GM18505 (cell line): ENCODE data around the gene TMEM184A.
"Not testable (repeated sequence)": the region's sequence is repeated elsewhere in the genome, so short reads cannot be mapped to it uniquely, and the experiment has no call there.

ENCODE experiments used
- ATAC-seq: cut with Tn5 transposase; IDR thresholded peaks from one replicate; pipeline ENCODE4 v1.9.1; 2021; ENCODE audit not compliant: unreplicated experiment
- POLR2A ChIP-seq: IDR thresholded peaks from 4 replicates; pipeline ENCODE4 v1.6.1; 2011; ENCODE audit warnings: borderline replicate concordance; ENCODE audit not compliant: insufficient read depth, insufficient read length; ENCODE audit errors: extremely low read depth

TMEM184A gene

DNA sequence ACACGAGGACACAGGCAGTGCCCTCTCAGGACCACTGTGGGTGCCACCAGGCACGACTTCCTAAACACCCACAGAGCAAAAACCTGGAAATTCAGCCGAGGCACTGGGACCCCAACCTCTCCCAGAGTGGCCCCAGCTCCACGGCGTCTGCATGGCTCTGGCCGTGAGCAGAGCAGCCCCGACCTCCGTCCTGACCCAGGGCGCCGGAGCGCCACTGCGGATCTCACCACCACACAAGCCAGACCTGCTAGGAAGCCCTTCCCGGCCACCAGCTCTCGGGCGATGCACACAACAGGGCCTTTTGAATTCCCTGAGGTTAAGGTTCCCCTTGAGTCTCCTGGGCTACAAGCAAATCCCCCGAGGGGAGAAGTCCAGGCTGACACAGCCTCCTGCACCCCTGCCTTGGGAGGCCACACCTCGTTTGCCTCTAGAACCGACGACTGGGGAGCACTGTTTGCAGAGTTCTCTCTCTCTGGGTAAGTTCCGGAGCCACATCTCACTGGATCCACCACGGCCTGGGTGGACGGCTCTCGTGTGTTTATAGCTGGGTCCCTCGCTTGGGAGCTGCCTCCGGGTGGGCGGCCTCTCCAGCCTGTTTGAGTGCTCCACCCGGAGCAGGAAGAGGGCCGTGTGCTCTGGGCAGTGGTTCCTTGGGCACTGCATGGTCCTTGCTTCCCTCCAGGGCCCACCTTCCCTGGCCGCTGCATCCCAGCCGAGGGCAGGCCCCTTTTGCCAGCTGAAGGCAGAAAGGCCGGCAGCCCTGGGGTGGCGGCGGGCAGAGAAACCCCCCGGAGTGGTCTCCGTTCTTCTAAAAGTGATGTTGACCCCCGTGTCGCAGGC, 29.4 kb upstream of the TMEM184A start:
- TF ChIP-seq POLR2A = no peak
- no peak for ATAC-seq

DNA sequence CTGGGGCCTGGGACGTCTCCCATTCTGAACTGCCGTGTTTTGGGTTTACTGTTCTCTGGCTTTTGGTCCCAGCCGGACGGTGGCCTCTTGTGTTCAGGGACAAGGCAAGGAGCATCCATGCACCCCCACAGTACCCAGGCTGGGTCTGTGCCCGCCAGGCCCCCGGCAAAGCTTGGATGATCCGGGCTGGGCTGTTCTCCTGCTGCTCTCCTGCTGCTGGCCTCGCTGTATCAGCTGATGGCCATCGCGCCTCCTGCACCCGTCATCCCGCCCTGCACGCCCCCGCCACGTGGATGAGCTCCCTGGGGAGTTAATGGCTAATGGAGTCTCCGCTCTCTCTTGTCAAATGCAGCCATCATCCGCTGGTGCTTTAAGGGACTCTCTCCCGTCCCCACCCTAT, 28.7 kb upstream of the TMEM184A start:
- no peak for TF ChIP-seq POLR2A

DNA sequence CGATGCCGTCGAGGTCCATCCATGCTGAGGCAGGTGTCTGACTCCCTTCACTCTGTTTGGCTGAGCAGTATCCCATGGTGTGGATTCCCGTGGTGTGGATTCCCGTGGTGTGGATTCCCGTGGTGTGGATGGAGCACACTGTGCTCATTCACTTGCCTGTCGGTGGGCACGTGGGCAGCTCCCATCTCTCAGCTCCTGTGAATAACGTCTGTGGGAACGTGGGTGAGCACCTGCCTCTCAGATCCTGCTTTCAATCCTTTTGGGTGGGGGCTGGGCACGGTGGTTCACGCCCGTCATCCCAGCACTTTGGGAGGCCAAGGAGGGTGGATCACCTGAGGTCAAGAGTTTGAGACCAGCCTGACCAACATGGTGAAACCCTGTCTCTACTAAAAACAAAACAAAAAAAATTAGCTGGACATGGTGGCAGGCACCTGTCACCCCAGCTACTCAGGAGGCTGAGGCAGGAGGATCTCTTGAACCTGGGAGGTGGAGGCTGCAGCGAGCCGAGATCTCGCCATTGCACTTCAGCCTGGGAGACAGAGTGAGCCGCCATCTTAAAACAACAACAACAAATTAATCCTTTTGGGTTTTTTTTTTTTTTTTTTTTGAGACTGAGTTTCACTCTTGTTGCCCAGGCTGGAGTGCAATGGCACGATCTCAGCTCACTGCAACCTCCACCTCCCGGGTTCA, 27.4 kb upstream of the TMEM184A start:
- ATAC-seq = not testable (repeated sequence)

More for the DNA sequence above, 28.7 kb upstream of the TMEM184A start:
- ATAC-seq = no peak

DNA sequence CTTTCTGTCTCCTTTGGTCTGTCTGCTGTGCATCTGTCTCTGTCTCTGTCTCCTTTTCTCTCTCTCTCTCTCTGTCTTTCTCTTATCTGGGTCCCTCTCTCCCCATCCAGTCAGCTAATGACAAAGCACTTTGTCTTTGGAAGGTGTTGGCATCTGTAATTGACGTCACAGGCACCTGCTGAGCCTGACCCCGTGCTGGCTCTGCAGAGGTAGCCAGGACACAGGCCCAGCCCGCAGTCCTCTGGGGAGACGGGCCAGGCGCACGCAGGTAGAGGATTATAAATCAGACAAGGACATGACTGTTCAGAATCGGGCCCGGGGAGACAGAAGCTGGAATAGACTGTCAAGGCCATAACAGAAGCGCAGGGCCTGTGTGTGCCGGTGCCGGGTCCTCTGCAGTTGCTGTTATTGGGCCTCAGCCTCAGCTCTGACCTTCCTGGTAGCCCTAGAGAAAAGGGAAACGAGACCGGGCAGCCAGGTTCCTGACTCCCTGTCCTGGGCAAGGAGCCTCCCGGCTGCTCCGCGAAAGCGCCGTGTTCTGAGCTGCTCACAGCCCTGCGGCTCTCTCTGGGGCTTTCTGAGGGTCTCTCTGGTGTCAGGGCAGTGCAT, 24.5 kb upstream of the TMEM184A start:
- no peak for ATAC-seq

DNA sequence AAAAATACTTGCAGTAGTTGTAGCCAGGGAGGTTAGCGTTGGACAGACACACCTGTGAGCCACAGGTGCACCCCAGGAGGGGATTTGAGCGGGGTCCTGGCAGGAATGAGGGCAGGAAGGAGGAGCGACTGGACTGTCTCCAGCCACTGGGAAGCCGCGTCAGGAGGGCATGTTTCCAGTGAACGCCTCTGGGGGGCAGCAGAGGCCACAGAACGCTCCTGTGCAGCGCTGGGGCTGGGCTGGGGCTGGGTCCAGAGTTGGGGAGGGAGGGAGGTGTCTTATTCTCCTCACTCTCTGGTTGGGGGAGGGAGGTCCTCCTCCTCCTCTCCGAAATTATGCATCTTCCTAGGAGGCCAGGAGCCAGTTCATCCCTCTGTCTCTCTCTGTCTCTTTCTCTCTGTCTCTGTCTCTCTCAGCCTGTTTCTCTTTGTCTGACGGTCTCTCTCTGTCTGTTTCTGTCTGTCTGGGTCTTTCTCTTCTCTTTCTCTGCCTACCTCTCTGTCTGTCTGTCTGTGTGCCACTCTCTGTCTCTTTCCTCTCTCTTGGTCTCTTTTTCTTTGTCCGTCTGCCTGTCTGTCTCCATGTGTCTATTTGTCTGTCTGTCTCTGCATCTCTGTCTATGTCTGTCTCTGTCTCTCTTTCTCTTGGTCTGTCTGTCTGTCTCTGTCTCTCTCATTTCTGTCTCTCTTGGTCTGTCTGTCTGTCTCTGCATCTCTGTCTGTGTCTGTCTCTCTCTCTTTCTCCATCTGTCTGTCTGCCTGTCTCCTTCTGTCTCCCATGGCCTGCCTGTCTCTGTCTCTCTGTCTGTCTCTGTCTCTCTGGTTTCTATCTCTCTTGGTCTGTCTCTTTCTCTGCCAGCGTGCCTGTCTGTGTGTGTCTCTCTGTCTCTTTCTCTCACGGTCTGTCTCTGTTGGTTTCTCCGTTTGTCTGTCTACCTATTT, 23.7 kb upstream of the TMEM184A start:
- ATAC-seq = peak; percentile 59
- no peak for TF ChIP-seq POLR2A

More for the DNA sequence above, 24.5 kb upstream of the TMEM184A start:
- no peak for TF ChIP-seq POLR2A

DNA sequence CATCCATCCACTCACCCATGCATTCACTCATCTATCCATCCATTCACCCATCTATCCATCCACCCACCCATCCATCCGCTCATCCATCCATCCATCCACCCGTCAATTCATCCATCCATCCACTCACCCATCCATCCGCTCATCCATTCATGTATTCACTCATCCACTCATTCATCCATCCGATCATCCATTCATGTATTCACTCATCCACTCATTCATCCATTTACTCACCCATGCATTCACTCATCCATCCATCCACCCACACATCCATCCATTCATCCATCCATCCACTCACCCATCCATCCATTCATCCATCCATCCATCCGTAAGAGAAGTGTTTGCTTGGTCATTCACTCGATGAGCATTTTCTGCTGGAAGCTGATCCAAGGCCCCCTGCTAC, 22.5 kb upstream of the TMEM184A start:
- TF ChIP-seq POLR2A = no peak
- ATAC-seq = no peak

DNA sequence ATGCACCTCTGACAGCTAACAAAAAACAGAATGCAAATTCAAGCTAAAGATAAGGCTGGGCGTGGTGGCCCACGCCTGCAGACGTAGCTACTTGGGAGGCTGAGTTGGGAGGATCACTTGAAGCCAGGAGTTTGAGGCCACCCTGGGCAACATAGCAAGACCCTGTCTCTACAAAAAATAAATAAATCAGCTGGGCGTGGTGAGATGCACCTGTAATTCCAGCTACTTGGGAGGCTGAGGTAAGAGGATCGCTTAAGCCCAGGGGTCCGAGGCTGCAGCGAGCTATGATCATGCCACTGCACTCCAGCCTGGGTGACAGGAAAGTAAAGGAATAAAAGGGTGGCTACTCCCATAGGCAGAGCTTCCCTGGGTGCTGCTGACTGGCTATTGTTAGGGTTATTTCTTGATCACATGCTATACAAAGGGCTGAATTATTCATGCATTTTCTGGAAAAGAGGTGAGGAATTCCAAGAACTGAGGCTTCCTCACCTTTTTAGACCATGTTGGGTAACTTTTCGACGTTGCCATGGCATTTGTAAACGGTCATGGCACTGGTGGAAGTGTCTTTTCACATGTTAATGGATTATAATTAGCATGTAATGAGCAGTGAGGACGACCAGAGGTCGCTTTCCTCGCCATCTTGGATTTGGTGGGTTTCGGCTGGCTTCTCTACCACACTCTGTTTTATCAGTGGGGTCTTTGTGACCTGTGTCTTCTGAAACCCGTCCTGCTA, 20.7 kb upstream of the TMEM184A start:
- TF ChIP-seq POLR2A = no peak
- ATAC-seq = no peak

DNA sequence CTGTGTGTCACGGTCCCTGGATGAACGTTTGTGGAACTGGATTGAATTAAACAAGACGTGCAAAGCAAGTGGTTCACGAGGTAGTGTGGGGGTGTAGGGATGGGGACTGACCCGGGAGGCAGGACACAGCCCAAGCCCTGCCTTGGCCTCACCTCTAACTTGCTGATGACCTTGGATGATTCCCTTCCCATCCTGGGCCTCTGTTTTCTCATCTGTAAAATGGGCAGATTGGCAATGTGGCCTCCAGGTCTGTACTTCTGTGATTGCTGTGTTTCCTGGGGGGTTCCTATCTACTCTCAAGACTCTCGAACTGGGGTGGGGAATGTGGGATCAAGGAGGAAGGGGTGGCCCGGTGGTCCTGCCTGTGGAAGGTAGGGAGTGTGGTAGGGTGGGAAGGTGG, 19.8 kb upstream of the TMEM184A start:
- ATAC-seq = no peak
- no peak for TF ChIP-seq POLR2A

DNA sequence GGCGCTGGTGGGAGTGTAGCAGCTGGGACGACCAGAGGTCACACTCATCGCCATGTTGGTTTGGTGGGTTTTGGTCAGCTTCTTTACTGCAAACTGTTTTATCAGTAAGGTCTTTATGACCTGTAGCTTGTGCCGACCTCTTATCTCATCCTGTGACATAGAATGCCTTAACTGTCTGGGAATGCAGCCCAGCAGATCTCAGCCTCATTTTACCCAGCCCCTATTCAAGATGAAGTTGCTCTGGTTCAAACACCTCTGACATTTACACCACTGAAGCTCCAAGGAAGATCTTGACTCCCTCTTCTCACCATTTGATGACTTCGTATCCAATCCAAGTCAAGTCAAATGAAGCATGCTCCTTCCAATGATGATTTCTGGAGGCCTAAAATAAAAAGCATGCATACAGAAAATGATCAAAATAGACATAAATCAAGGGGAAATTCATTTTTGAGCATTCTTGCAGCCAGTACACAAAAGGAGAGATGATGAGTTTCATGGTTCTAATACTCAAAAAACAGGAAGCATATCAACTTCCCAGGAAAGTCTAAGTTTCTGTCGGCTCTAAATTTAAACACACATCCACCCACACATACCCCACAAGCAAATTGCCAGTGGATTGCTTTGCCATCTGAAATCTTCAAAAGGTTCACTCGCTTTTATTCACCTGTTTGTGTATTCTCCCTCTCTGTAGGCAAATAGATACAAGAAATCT, 16.3 kb upstream of the TMEM184A start:
- no peak for TF ChIP-seq POLR2A
- no peak for ATAC-seq

DNA sequence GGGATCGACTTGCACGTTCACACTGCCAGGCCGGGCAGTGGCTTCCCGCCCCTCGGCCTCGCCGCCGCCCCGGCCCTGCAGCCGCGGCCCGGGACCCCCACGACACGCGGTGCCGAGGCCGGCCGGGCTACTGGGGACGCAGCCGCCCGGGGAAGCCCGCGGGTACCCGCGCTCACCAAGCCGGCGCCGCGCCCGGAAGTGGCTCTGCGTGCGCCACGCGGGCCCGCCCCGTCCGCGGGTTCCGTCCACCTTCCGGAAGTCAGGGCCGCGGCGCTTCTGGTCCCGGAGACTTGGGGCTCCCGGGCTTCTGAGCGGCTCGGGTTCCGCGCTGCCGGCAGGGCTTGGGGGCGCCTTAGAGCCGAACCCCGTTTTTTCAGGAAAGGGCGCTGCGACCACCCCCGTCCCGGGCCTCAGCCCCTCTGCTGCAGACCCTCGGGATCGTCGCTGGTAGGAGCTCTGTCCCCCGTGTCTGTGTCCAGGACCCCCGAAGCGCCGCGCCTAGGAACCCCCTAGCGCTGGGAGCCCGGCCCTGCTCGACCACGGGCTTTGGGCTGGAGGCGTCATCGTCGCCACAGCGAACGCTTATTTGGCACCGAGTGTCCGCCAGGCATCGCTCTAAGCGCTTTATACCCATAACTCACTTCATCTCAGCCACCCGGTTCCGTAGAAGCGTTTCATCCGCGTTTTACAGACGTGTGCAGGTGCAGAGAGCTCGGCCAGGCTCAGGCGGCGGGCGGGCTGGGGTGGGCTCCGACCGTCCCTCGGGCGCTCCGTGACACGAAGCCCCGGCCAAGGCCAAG, 14.0 kb upstream of the TMEM184A start, which contains the start of gene PSMG3:
Gene PSMG3 (minus strand): TSS at position 200 of the 800 bp plus-strand sequence. CDS start 693 bp downstream, outside the sequence.
- TF ChIP-seq POLR2A = peak; percentile 90
- ATAC-seq = peak; percentile 88

DNA sequence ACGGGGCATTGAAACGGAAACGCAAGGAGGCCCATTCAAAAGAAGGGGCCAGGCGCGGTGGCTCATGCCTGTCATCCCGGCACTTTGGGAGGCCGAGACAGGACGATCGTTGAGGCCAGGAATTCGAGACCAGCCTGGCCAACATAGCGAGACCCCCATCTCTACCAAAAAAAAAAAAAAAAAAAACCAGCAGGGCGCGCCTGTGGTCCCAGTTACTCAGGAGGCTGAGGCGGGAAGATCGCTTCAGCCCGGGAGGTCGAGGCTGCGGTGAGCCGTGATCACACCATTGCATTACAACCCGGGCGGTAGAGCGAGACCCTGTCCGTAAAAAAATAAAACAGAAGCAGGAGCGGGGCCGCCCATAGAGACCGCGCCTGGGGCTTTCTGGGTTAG, 13.4 kb upstream of the TMEM184A start:
- no peak for ATAC-seq
- no peak for TF ChIP-seq POLR2A
